Calu3 (cell line): ENCODE data around the gene PYGO2. TPM values are rescaled to one million over a fixed set of nuclear protein-coding genes. Genes with fewer than 3 reads are reported as not detected.
A peak's percentile ranks its signal among the peaks of the same experiment; 100 is the strongest.

Experiments
- BruUV-seq: library from RNA; stranded (reverse); fragments of 400-500 nt; replicated peaks from 2 replicates; lab custom pipeline; 2021; lab: Mats Ljungman, UMichigan
- CTCF ChIA-PET: fragments of 300-600 bp; sonication (Branson Sonifier 250); formaldehyde crosslinking; loops from one replicate; lab custom pipeline; 2022; ENCODE audit warnings: antibody characterized with exemption; lab: Charles Lee
- DNase-seq: peaks from one replicate; pipeline ENCODE4 v3.0.0; 2022
- H3K27ac Mint-ChIP-seq: one replicate; pipeline ENCODE4 v1.8.0; 2022; ENCODE audit warnings: mixed read lengths; ENCODE audit not compliant: unreplicated experiment
- H3K27me3 Mint-ChIP-seq: one replicate; pipeline ENCODE4 v1.8.0; 2022; ENCODE audit warnings: mixed read lengths; ENCODE audit not compliant: unreplicated experiment
- H3K36me3 Mint-ChIP-seq: one replicate; pipeline ENCODE4 v1.8.0; 2022; ENCODE audit warnings: mild to moderate bottlenecking, moderate library complexity, mixed read lengths; ENCODE audit not compliant: insufficient read depth, unreplicated experiment
- H3K4me1 Mint-ChIP-seq: one replicate; pipeline ENCODE4 v1.8.0; 2022; ENCODE audit warnings: mild to moderate bottlenecking, low read depth, mixed read lengths; ENCODE audit not compliant: unreplicated experiment
- H3K4me3 Mint-ChIP-seq: one replicate; pipeline ENCODE4 v1.8.0; 2022; ENCODE audit warnings: mild to moderate bottlenecking, low read depth, moderate library complexity, mixed read lengths; ENCODE audit not compliant: unreplicated experiment
- H3K9me3 Mint-ChIP-seq: one replicate; pipeline ENCODE4 v1.8.0; 2022; ENCODE audit warnings: low read depth, mixed read lengths; ENCODE audit not compliant: unreplicated experiment
- CTCF ChIP-seq: fragments of 200-600 bp; IDR thresholded peaks from one replicate; pipeline ENCODE4 v1.8.0; 2022; ENCODE audit warnings: antibody characterized with exemption; ENCODE audit not compliant: unreplicated experiment
- intact Hi-C: fragments of 100-400 bp; cut with micrococcal nuclease; formaldehyde crosslinking; loops from one replicate; pipeline ENCODE4 v1.10.0; 2022; ENCODE audit not compliant: unreplicated experiment
- total RNA-seq: library from RNA; stranded (reverse); gene quantifications from 2 replicates; pipeline ENCODE4 v1.2.3, GENCODE V29; 2022

The PYGO2 gene
- total RNA-seq, 1 experiment from 2014 or later, result 45.6 TPM

GRCh38 chr1:154958036-154958435 is 3.5 kb downstream of the PYGO2 start:
- no TSS peak for BruUV-seq
- Mint-ChIP-seq H3K4me3 (no peak overlapping the region), H3K27me3 (no peaks in the 10 kb centered on the region), H3K9me3 (no peaks in the 10 kb centered on the region), H3K27ac (no peak overlapping the region), H3K4me1 (peaks cover 48% of the 10 kb centered on the region), H3K36me3 (peaks cover 78% of the 10 kb centered on the region)
- no peak for TF ChIP-seq CTCF
- DNase-seq, result no peak
- CTCF ChIA-PET, result no interaction called here
- intact Hi-C loops, result no loop called here

- CTCF ChIA-PET, result interaction anchor here (1.2 to 2.0 kb wide), 2 partner anchors 17 to 25 kb away, joined by 3 to 5 read pairs; no protein-coding TSS in a partner anchor
- peaks cover 41% of the 10 kb centered on the region for H3K4me1 Mint-ChIP-seq
- no peaks in the 10 kb centered on the region for H3K27me3 Mint-ChIP-seq
- no peak for DNase-seq
- H3K4me3 Mint-ChIP-seq, result peak overlapping the region; percentile 80
- peak overlapping the region; percentile 70 for H3K27ac Mint-ChIP-seq
- TSS peak; percentile 11 for BruUV-seq
- TF ChIP-seq CTCF, result no peak
- peaks cover 77% of the 10 kb centered on the region for H3K36me3 Mint-ChIP-seq
- no peaks in the 10 kb centered on the region for H3K9me3 Mint-ChIP-seq
- intact Hi-C loops, result no loop called here
Measured at GRCh38 chr1:154957091-154957657, 4.4 kb downstream of the PYGO2 start.

- H3K36me3 Mint-ChIP-seq, result peaks cover 74% of the 10 kb centered on the region
- CTCF ChIA-PET, result interaction anchor here (1.0 to 3.0 kb wide), 5 partner anchors 17 to 42 kb away, joined by 3 to 10 read pairs (median 5); partner anchors contain the start of gene FLAD1
- peak overlapping the region; percentile 70 for H3K27ac Mint-ChIP-seq
- BruUV-seq, result no TSS peak
- H3K4me3 Mint-ChIP-seq, result peak overlapping the region; percentile 80
- peaks cover 40% of the 10 kb centered on the region for H3K4me1 Mint-ChIP-seq
- DNase-seq, result no peak
- intact Hi-C loops, result no loop called here
- H3K9me3 Mint-ChIP-seq, result no peaks in the 10 kb centered on the region
- H3K27me3 Mint-ChIP-seq, result no peaks in the 10 kb centered on the region
- TF ChIP-seq CTCF, result no peak
Measured at GRCh38 chr1:154956544-154956941, 5.0 kb downstream of the PYGO2 start.

GRCh38 chr1:154955718-154956543 is 5.7 kb downstream of the PYGO2 start, which contains the start of gene PBXIP1:
PBXIP1 (minus strand) TSS chr1:154956099; CDS start chr1:154953721, 2,378 bp downstream.
- H3K27me3 Mint-ChIP-seq, result no peaks in the 10 kb centered on the region
- peaks cover 39% of the 10 kb centered on the region for H3K4me1 Mint-ChIP-seq
- intact Hi-C loops, result no loop called here
- peak within 1 kb of the TSS; percentile 80 for H3K4me3 Mint-ChIP-seq
- H3K9me3 Mint-ChIP-seq, result no peaks in the 10 kb centered on the region
- TF ChIP-seq CTCF, result peak; percentile 23
- H3K36me3 Mint-ChIP-seq, result peaks cover 68% of the 10 kb centered on the region
- peak; percentile 89 for DNase-seq
- H3K27ac Mint-ChIP-seq, result peak within 1 kb of the TSS; percentile 70
- CTCF ChIA-PET, result interaction anchor here (0.7 to 3.0 kb wide), 14 partner anchors 12 to 399 kb away, joined by 3 to 10 read pairs (median 4); partner anchors contain the start of genes ADAM15, FLAD1 and PMVK
- BruUV-seq, result no TSS peak
